HG02759 (cell line): ENCODE measurements around the gene BROX.
"Not testable (repeated sequence)": the region's sequence is repeated elsewhere in the genome, so short reads cannot be mapped to it uniquely, and the experiment has no call there.

Experiments
- ATAC-seq: cut with Tn5 transposase; IDR thresholded peaks from one replicate; pipeline ENCODE4 v1.9.1; 2021; ENCODE audit warnings: mild to moderate bottlenecking, moderate library complexity; ENCODE audit not compliant: unreplicated experiment

The BROX gene, protein sequence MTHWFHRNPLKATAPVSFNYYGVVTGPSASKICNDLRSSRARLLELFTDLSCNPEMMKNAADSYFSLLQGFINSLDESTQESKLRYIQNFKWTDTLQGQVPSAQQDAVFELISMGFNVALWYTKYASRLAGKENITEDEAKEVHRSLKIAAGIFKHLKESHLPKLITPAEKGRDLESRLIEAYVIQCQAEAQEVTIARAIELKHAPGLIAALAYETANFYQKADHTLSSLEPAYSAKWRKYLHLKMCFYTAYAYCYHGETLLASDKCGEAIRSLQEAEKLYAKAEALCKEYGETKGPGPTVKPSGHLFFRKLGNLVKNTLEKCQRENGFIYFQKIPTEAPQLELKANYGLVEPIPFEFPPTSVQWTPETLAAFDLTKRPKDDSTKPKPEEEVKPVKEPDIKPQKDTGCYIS

DNA sequence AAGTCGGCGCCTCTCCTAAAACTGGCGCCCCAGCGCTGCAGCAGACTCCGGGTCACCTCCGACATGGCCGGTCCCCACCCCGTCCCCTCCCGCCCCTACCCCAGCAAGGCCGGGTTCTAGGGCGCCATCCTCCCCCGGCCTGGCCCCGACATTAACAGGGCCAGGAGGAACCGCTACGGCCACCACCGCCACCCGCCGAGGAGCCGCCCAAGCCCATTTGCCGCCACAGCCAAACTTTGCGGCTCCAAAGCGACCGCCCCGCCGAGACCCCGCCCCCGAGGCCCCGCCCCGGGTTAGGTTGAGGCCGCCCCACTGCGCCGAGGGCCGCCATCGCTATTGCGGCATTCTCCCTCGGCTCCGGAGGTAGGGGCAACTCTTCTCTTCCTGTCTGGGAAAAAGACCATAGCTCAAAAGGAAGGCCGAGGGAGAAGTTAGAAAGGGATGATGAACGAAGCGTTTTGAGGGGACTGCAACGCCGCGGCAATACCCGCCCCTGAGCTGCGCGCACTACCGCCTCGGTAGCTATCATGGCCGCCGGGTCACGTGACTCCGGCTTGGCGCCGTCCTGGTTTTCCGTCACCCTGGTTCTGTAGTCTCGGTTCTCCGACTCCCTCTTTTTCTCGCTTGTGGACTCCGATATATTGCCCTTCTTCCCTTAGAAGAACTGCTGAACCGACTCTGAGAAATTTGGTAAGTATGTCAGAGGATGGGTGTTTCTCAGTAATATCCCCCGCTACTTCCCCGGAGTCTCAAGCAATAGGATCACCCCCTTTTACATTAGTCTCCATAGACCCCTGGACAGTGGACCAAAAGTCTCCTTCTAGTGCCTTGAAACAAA lies at the start of gene BROX, which contains the start of gene AIDA:
TSS of gene BROX (plus strand) at position 312 of the 838 bp plus-strand sequence. CDS start 3,136 bp downstream, outside the sequence.
TSS of gene AIDA (minus strand) at position 239 of the 838 bp plus-strand sequence. CDS start at position 65, 174 bp downstream.
- peak; percentile 81 for ATAC-seq

DNA sequence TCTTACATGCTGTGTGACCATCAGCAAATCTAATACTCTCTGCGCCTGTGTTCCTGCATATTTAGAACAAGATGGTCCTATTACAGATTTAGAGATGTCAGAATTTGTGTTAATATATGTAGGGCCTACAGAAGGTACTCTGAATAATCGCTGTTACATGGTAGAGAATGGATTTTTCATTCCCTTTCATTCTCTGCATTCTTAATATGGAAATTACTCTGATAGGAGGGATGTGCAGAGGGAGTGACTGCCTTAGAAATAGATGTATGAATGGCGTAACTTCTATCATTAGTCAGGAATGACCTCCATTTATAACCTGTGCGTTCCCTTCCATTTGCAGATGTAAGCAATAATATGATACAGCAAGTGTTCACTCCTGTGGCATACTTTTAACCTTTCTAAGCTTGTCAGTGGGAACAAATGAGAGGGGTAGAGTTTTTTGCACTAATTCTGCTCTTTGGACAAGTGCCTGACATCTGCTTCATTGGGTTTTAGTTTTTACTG lies 48.9 kb upstream of the BROX start:
- ATAC-seq = no peak

DNA sequence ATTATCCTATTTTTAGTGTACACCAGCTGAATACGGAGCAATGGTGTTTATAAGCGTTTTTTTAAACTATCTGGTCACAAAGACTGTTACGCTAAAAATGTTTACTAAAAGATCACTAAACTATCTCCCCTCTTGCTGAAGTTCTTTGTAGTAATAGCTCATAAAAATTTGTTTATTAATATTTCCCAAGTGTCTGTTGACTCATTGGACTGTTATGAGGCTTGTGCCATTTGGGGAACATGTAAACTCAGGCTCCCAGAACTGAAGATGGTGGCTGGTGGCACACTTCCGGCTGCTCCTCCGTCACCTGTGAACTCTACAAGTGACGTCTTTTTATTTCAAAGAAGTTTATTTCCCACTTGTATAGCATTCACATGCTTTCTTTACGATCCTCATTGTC lies 46.4 kb upstream of the BROX start:
- no peak for ATAC-seq

DNA sequence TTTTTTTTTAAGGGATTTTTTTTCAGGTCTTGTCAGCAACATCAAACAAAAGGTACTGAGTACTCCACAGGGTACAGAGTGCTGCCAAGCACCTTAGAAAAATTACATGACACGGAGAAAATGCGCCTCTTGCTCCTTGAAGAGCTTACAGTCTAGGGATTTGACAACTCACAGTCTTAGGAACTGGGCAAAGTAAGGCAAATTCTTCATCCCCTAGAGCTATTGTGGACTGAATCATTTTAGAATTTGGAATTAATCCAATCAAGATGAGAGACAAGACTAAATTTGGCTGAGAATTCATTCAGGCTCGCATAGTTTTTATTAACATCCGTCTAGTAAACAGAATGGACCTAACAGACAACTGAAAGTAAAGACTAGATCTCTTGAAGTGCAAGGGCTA lies 44.2 kb upstream of the BROX start:
- ATAC-seq = not testable (repeated sequence)

DNA sequence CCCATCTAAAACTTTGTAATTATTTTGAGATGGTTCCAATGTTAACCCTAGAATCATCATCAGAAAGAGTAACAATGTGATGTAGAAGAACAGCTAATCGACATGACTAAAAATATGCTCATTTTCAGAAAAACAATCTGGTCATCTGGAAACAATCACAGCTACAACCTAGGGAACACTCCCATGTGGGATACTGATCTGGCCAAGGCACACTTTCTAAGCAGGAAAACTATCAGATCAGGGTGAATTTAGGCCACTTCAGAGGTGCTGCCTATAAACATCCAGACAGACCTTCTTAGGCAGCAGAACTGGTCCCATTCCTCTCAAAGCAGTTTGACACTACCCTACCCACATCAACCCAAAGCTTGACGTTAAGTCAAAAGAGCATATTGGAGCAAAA lies 43.3 kb upstream of the BROX start:
- not testable (repeated sequence) for ATAC-seq

DNA sequence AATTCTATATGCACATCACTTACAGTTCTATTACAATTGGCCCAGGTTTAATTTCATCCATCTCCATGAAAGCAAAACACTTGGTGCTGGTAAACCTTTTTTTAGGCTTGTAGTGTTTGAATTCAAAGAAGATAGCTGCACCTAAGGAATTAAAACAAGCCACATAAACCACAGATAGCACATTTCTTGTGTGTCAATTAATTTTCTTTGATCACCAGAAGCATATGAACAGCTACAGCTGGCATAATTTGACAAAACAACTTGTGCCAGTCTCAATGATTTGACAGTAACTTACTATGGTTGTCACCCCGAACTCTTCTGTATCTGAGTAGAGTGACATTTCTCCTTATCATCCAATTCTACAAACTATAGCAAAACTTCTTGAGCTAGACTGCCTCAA lies 42.3 kb upstream of the BROX start:
- ATAC-seq = no peak

DNA sequence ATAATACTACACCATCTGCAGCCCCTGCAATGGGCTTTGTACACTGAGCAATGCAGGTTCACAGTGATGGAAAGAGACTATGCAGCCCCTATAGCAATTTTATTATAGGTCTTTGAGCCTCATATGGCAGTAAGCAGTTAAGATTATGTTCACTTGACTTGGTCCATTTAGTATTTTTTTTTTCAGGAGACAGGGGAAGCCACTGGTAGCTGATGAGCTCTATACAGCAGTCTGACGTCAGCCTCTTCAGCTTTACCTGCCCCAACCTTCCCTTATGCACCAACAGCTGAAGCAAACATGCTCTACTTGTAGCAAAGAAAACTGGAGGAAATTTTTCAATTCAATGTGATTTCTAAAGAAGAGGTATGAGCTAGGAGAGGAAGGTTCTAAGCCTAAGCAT lies 32.3 kb upstream of the BROX start:
- ATAC-seq = no peak

DNA sequence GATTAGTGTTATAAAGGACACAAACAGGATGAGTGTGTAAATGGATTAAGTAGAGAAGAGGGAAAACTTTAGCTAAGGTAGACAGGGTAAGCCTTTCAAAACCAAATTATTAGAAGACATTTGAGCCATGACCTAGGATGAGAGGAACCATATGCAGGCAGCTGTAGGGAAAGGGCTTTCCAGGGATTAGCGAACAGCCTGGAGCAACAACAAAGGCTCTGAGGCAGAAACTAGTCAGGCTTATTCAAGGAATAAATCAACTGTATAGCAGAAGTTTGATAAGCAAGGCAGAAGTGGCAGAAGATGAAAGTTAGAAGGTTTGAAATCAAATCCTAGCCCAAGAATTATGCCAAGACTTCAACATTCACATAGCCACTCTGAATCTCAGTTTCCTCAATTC lies 21.3 kb upstream of the BROX start:
- ATAC-seq = no peak

DNA sequence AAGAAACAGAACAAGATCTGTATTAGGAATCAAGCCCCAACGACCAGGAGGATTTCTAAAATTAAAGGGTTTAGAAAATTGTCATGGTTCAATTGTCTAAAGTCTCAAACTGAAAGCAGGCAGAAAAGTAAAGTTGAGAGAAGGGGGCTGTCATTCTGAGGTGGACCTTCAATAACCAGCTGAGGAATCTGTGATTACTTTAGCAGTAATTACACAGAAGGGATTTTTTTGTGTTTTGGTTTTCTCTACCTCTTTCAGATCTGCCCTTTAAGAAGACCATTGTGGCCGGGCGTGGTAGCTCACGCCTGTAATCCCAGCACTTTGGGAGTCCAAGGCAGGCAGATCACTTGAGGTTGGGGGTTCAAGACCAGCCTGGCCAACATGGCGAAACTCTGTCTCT lies 17.4 kb upstream of the BROX start:
- no peak for ATAC-seq

DNA sequence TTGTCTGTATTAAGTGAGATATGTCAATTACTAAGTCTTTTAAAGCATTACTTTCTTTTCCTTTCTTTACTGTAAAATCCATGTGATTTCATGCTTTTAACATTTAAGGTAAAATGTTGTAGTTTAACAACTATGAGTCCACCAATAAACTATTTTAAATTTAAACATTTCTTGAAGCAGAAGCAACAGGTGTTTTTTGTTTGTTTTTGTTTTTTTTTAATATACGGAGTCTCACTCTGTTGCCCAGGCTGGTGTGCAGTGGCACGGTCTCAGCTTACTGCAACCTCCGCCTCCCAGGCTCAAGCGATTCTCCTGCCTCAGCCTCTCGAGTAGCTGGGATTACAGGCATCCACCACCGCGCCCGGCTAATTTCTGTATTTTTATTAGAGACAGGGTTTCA lies 15.6 kb upstream of the BROX start:
- no peak for ATAC-seq

DNA sequence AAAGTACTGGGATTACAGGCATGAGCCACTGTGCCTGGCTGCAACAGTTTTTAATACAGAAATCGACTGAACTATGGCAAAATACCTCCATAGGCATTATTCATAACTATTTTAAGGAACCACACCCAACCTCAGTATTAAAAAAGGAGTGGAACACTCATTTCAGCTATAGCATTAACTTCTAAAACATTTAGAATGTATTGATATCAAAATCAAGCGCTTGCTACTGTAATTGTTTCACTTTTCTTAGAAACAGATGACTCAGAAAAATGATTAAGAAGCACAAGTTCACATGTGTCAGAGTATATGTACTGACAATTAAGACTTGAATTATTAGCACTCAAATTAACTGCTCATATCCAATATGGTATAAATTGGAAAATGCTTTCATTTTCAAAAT lies 15.2 kb upstream of the BROX start:
- ATAC-seq = no peak

DNA sequence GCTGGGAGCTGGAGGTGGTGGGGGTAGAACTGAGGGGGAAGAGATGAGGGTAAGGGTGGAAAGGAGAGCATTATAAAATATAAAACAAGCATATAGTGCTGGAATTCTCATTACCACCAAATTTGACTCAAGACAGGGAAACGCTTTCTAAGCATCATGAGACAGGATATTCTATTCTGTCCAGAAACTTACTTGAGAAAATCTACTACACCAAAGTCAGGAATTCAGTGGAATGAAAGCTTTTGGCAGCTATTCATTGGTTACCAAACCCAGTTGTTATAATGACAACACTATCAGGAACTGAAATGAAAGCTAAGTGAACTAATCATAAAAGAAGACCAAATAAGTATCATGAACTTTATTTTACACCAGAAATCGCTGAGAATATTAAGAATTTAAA lies 14.5 kb upstream of the BROX start:
- ATAC-seq = no peak

DNA sequence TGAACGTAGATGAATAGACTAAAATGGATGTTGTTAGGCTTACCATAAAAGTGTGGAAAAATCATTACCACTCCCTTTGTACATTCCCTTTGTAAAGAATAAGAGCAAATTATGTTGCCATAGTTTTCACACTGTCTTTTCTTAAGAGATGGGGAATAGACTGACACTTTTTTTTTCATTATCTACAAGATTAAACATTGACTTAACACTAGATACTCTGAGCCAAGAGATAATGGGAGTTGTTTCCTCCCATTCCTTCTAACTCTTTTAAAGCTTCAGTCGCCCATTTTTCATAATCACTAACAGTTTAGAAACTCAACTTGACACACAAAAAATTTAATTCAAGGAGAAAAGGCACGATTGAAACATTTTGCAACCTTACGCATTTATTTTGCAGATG lies 10.2 kb upstream of the BROX start:
- ATAC-seq = no peak

DNA sequence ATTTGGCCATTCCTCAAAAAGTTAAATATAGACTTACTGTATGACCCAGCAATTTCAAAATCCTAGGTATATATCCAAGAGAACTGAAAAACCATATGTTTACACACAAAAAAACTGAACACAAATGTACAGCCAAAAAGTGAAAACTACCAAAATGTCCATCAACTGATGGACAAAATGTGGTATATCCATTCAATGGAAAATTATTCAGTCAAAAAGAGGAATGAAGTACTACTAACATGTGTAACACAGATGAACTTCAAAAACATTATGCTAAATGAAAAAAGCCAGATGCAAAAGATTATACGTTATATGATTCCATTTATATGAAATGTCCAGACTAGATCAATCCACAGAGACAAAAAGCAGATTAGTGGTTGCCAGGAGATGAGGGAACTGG lies 8.1 kb upstream of the BROX start:
- ATAC-seq = no peak

DNA sequence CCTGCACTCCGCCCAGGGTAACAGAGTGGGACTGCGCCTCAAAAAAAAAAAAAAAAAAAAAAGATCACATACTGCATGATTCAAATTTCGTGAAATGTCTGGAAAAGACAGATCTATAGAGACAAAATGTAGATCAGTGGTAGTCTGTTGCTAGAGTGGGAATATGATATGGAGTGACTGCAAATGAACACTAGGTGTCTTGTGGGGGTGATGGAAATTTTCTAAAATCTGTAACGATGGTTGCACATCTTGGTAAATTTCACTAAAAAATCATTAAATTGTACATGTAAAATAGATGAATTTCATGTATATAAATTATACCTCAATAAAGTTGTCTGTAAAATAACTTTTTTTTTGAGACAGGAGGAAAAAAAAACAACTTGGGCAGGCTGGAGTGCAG lies 5.5 kb upstream of the BROX start:
- no peak for ATAC-seq

DNA sequence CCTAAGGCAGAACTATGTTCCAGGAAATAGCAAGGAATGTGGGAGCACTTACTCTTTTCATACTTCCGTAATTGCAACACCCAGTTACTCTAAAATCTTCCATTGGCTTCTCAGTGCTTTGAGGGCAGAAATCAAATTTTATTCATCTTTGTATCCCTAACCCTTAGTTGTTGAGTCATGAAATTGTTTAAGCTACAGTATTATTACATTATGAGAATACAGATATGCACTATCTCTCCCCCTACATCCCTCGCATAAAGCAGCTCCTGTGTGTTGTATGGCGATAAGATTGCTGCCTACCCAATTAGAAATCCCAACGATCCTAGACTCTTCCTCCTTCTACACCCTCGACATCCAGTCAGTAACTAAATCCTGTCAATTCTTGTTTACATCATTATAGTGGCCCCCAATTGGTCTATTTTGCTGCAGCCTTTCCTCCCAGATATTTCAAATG lies 2.6 kb upstream of the BROX start:
- ATAC-seq = no peak

DNA sequence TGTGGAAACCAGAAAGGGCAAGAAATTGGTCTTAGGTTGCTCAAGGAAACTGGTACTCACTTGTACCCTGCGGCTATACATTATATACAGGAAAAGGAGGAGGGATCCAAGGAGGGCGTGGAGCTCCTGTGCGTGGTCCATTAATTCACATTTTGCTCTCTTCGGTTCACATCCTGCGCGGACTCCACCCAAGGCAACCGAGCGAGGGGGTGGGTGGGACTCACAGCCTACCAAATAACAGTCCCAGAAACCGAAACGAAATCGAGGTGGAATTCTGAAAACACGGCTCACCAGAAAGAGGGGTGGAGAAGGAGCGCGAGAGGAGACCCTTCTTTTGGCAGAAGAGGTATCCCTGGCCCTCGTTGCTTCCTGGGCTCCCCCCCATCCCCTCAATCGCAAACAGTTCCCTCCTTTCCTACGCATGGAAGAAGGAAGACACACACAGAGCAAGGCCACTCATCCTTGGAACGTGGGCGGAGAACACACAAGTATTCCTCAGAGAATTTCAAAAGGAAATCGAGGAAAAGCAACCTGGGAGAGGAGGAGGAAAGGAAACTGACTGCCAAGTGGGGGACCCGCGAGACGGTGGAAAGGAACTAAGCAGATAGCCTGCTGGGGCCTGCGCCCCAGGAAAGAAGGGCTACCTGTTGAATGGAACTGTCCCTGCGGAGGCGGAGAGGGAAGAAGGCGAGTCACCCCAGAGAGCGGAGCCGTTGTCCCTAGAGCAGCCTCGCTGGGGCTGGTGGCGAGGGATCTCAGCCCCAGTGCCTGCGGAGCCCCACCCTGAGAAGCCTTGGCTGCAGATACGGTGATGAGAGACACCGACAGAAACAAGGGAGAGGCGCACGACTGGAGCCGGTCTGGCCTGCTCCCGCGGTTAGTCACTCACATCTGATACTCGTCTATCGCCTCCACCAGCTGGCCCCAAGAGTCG lies 778 bp upstream of the BROX start:
- peak; percentile 32 for ATAC-seq

DNA sequence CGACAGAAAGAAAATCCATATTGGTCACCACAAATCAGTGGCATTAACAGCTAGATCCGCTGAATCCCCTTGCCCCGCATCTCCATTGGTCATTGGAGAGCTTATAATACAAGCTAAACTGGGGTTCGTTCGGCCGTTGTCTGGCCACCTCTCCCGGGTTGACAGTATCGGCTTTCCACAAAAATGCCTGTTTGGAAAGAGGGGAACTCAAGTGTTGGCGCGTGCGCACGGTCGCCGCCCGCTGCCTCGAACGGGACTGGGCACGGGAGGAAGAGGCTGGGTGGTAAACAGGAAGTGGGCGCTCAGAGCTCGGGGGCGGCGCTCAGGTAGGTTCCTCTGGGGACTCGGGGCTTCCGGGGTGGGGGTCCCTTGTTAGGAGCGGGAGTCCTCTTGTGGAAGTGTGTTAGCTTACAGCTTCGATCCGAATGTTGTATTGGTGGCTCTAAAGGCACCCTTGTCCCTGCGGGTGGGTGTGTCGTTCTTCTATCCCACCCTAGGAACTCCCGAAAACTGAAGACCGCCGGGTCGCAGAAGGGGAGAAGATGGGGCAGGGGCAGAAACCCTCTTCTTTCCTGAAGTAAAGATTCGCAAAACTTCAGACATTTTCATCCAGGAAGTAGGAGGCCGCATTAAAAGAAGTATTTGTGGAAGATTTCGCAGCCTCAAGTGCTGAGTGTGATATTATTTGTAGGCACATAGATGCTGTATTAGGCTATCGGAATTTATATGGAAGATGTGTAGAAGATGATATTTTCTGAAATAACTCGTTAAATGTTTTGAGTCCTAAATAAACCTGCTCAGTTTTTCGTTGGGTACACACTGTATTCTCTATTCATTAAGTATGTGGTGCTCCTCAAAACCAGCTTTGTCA lies 962 bp downstream of the BROX start:
- ATAC-seq = peak; percentile 71

DNA sequence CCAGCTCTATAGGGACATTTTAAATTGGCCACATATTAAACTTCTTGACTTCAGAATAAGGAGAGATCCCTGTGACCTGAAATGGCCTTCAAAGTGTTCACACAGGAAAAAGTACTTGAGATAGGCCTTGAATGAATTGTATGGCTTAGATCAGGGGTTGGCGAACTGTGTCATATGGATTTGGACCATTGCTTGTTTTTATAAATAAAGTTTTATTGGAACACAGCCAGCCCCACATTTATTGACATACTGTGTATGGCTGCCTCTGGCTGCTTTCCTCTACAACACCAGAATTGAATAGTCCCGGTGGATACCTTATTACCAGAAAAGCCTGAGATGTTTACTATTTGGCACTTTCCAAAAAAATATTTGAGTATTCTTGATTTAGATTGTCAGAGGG lies 4.0 kb downstream of the BROX start:
- no peak for ATAC-seq

DNA sequence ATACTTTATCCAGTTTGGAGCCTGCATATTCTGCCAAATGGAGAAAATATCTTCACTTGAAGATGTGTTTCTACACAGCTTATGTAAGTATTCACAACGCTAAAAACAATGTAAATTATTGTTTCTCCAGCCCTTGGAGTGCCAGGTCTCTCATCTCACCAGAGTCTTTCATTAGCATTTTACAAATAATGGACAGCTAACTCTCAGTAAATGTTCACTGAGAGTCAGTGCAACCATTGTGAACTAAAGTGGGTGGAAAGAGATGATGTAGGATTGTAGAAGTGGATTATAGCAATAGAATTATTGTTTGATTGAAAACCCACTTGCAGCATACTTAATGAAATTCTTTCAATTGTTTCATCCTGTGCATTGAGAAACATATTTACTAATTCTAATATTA lies 16.4 kb downstream of the BROX start:
- no peak for ATAC-seq
